Muscle of back (tissue), 11 donors: ENCODE data around the gene CDH23. TPM values are rescaled to one million over a fixed set of nuclear protein-coding genes. Genes with fewer than 3 reads are reported as not detected.

Source experiments
- DNase-seq, 3 donors: peaks; one replicate each; pipeline versions ENCODE4 v3.0.0 to v3.0.0-alpha.2; 2013
- polyA plus RNA-seq, 10 donors: library from polyadenylated mRNA; unstranded; fragments of 120-200 nt; gene quantifications; one replicate each; pipeline ENCODE4 v1.2.1, GENCODE V29; 2013; ENCODE audit not compliant: insufficient read length in 10 of 10

Gene CDH23
- polyA plus RNA-seq, 10 donors = 3.1 to 5.7 (median 4.1) TPM

DNA sequence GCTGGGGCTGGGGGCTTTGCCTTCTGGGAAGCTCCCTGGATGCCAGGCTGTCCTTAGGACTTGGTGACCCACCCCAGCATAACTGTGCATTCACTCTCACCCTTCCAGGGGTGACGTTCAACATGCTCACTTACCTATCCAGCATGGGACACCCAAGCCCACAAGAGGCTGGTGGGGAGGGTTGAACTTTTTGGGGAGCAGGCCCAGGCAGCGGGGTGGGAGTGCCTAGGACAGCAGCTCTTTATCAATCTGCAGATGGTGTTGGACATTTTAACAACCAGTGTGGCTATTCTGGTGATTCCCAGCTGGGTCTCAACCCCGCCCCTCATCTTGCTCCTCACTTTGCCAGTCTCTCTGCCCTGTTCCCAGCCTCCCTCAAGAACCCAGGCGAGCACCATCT, 86.4 kb downstream of the CDH23 start:
- DNase-seq = no peak

DNA sequence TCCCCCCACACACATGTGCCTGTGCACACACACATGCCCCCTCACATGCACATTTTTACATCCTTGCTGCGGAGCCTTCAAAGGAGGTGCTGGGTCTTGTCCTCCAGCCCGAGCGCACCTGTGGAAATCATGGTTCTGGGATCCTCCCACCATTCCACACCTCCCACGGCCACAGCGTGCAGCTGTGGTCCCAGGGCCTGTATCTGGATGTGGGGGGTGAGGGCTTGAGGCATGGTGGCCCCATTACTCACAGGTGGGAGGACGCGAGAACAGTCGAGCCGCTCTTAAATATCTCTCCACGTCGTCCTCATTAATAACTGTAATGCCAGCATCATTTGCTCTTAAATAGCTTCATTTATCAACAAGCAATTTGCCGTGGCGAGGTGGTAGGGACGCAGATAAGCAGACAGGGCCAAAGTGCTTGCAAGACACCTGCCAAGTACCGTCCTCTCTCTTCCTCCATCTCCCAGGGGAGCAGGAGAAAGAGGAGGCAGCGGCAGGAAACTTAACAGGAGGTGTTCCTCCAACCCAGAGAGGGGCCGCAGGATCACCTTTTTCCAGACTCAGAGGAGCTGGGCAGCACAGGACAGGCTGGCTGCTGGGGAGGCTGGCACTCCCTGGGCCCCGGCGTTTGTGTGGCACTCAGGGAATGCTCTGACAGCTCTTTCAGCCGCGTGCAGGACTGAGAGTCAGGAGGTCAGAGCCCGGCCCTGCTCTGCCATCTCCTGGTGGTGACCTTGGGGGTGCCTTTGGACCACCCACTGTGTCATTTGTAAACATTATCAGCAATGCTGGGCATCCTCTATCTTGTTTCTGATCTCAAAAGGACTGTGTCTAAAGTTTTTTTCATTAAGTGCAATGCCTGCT, 87.4 kb downstream of the CDH23 start:
- DNase-seq = no peak

GRCh38 chr10:71486484-71487114, 89.9 kb downstream of the CDH23 start:
- DNase-seq = peak in 1 of 3 donors; percentile 35

DNA sequence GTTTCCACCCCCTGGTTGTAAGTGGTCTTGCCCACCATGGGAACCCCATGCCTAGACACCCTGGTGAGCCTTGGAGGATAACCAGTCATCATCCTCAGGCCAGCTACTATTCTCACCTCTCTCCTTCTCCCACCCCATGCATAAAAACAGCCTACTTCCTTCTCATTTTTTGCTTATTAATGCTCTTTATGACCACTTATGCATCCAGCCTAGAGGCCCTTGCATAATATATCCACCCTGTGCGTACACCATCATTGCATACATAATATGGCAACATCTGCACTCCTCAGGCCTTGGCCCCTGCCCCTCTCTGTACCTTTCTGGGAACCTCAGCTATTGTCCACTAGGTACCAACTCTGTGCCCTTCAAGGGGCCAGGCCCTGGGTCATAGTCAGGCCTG, 91.0 kb downstream of the CDH23 start:
- DNase-seq = no peak

DNA sequence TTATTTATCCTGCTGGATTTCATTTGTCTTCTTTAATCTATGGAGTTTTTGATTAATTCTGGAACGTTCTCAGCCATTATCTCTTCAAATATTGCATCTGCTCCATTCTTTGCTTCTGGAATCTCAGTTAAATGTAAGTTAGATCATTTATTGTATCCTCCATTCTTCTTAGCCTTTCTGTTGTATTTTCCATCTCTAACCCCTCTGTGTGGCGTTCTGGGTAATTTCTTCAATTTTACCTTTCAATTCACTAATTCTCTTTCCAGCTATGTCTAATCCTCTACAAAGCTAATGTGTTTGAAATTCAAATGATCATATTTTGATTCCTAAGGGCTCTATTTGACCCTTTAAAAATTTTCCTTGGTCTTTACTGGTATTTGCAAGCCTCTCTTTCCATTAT, 92.4 kb downstream of the CDH23 start:
- no peak for DNase-seq

DNA sequence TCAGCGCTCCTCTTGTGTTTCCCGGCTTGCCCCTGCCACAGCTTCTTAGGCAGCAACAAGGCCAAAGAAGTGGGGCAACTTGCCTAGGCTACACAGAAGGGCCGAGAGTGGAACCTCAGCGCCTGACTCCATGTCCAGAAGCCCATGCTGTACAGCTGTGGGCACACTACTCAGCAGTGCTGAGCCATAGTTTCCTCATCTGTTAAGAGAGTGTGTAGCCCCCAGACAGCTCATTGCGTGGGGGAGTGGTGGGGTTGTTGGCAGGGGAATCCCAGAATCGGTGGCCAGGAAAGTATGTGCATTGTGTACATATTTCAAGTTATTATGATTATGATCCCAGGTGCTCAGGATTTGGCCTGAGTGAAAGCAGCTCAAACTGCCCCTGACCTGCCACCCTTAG, 96.2 kb downstream of the CDH23 start:
- DNase-seq = peak in 1 of 3 donors; percentile 20

DNA sequence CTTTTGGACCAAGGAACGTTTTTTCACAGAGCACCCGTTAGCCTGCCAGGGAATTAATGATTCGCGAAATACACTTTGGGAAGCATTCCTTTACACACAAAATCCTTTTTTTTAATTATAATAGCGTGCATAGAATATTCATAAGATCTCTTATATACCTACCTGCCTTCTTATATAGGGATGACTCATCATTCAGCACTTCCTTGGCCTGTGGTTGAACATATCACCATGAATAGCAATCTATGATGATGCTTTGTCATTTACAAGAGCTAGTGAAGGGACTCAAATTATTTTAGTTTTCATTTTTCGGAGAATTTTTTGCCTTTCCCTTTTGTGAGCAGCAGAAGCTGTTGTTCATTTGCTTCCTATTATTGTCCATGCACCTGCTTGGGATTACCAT, 97.0 kb downstream of the CDH23 start:
- DNase-seq = no peak

- DNase-seq = no peak
These were observed 97.8 kb downstream of the CDH23 start for GRCh38 chr10:71494476-71494875.

- DNase-seq = no peak
These were observed 98.3 kb downstream of the CDH23 start for GRCh38 chr10:71494980-71495381.

DNA sequence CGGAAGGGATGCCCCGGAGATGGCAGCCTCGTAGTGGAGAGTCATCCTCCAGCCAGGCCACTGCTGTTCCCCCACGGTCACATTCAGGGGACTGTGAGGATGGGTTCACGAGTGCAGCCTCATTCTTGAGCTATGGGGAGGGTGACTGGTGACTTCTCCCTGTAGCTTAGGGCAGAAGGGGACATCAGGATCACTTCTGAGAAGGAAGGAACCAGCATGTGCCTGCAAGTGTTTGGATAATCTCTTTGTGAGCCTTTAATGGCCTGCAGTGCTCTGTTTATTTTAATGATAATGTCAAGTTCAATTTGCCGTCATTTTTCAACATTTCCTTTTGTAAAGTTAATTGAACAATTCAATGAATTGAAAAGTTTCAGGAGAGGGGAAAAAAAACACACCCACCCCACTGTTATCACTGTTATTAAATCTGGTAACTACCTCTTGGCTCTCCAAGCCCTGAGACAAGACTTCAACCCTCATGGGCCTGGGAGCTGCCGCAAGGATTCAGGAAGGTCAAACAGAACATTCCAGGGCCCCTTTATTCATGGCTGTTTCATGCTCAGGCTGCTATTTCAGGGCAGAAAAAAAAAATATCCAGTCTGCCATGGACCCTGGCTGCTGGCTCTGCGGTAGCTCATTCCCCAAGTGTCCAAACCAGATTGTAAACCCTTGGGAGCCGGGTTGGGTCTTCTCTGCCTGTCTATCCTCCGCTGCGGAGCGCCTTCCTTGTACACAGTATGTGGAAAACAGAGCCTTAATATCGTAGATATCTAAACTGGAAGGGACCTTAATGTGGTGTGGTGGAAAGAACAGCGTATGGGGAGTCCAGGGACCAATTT, 100.4 kb downstream of the CDH23 start:
- DNase-seq = no peak

- no peak for DNase-seq
These were observed 101.1 kb downstream of the CDH23 start for GRCh38 chr10:71497763-71498326.

DNA sequence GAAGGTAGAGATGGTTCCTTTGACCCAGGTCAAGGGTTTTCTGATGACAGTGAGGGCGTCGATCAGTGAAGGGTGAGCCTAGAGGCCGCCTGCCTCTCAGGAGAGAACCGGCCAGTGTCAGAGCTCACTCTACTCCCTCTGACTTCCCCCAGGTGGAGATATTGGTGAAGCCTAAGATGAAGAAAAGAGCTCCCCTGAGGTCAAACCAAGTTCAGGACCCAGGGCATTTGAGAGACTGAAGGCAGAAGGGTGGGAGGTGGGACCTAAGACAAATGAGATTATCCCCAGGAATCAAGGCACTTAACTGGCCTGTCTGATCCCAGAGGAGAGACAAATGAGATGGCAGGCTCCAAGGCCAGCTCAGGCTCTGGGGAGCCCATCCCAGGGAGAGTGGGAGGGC, 104.7 kb downstream of the CDH23 start:
- DNase-seq = no peak

DNA sequence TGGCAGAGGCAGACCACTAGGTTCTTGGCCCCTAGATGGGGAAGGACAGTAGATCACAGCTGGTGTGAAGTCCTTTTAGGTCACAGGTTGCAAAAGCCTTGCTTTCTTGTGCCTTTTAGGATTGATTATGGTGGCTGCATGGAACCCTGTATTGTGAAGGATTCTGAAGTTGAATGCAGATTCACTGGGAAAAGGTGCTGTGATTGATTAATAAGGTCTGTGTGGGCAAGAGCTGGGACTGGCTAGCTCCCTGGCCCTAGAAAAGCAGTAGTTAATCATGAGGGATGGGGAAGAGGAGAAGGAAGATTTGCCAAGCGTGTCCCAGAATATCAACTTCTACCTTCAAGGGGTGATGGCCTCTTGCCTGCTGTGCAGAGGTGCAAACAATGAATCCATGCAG, 105.5 kb downstream of the CDH23 start:
- DNase-seq = no peak

DNA sequence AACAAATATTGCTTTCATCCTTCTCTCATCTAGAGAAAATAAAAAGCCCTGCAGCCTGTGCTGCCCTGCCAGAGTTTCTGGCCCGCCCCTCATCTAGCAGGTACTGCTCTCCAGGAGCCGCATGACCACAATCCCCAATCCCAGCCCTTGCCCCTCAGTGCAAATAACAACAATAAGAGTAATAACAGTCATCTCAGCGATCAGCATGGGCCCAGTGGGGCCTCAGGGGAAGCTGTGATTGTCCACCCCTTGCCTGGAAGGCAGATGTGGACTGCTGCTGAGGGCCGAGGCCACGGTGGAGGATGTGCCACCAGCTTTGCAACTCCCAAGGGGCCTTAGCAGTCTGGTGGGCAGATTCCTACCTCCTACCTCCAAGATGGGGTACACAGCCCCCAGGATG, 106.1 kb downstream of the CDH23 start:
- DNase-seq = no peak

GRCh38 chr10:71504168-71504567, 107.4 kb downstream of the CDH23 start:
- no peak for DNase-seq

- no peak for DNase-seq
These were observed 107.8 kb downstream of the CDH23 start for GRCh38 chr10:71504570-71504969.

- no peak for DNase-seq
These were observed 109.1 kb downstream of the CDH23 start for GRCh38 chr10:71505862-71506261.

GRCh38 chr10:71509444-71509843, 112.7 kb downstream of the CDH23 start:
- DNase-seq = no peak

- no peak for DNase-seq
These were observed 114.5 kb downstream of the CDH23 start for GRCh38 chr10:71511206-71511605.

GRCh38 chr10:71512312-71512711, 115.6 kb downstream of the CDH23 start:
- DNase-seq = no peak

GRCh38 chr10:71512761-71513539, 116.2 kb downstream of the CDH23 start:
- no peak for DNase-seq

DNA sequence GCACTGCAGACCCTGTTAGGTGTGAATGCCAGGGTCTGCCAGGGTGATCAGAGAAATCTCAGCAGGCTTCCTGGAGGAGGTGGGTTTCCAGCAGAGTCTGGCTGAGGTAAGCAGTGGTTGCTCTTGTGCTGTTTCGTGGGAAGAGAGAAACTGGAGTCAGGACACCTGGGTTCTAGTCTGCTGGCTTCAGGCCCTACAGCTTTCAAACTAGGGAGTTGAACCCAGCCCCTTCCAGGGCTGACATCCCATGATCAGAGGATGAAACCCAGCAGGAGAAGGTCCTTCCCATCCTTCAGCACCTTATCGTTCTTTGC, 116.8 kb downstream of the CDH23 start:
- DNase-seq = no peak
